Measurements from ENCODE around the gene BATF.

BATF gene

GRCh38 chr14:75504411-75504810 lies 17.9 kb upstream of the BATF start:
- TF ChIP-seq ZFX (IDR thresholded peaks at IDR 0.05; ENCODE audit: borderline replicate concordance) (no peak), CTCF (IDR thresholded peaks at IDR 0.05) (no peak)
- H3K27ac ChIP-seq, result no peak overlapping the region

- no peak overlapping the region for H3K27ac ChIP-seq
- TF ChIP-seq CTCF (IDR thresholded peaks at IDR 0.05), result no peak
- TF ChIP-seq ZFX (IDR thresholded peaks at IDR 0.05; ENCODE audit: borderline replicate concordance), result no peak
Observed at GRCh38 chr14:75506930-75507329, 15.3 kb upstream of the BATF start.

GRCh38 chr14:75510547-75510946 lies 11.7 kb upstream of the BATF start:
- H3K27ac ChIP-seq, result no peak overlapping the region
- TF ChIP-seq ZFX (IDR thresholded peaks at IDR 0.05; ENCODE audit: borderline replicate concordance), result no peak
- TF ChIP-seq CTCF (IDR thresholded peaks at IDR 0.05), result no peak

- H3K27ac ChIP-seq, result no peak overlapping the region
- no peak for TF ChIP-seq ZFX (IDR thresholded peaks at IDR 0.05; ENCODE audit: borderline replicate concordance)
- no peak for TF ChIP-seq CTCF (IDR thresholded peaks at IDR 0.05)
Observed at GRCh38 chr14:75511201-75511600, 11.1 kb upstream of the BATF start.

- H3K27ac ChIP-seq, result no peak overlapping the region
- no peak for TF ChIP-seq CTCF (IDR thresholded peaks at IDR 0.05)
- TF ChIP-seq ZFX (IDR thresholded peaks at IDR 0.05; ENCODE audit: borderline replicate concordance), result no peak
Observed at GRCh38 chr14:75513911-75514672, 8.2 kb upstream of the BATF start.

GRCh38 chr14:75514673-75515628 lies 7.3 kb upstream of the BATF start:
- TF ChIP-seq CTCF (IDR thresholded peaks at IDR 0.05), result no peak
- TF ChIP-seq ZFX (IDR thresholded peaks at IDR 0.05; ENCODE audit: borderline replicate concordance), result no peak
- H3K27ac ChIP-seq, result no peak overlapping the region

- TF ChIP-seq ZFX (IDR thresholded peaks at IDR 0.05; ENCODE audit: borderline replicate concordance) (no peak), CTCF (IDR thresholded peaks at IDR 0.05) (no peak)
- no peak overlapping the region for H3K27ac ChIP-seq
Observed at GRCh38 chr14:75515629-75515996, 6.7 kb upstream of the BATF start.

All from 22Rv1 (cell line).